NCI-H774 (cell line): ENCODE data around the gene P2RX2.

ENCODE experiments used
- DNase-seq: peaks from one replicate; lab custom pipeline; 2025; lab: John Stamatoyannopoulos, UW

Gene P2RX2

GRCh38 chr12:132620113-132620898 is 1.7 kb downstream of the P2RX2 start:
- no peak for DNase-seq

DNA sequence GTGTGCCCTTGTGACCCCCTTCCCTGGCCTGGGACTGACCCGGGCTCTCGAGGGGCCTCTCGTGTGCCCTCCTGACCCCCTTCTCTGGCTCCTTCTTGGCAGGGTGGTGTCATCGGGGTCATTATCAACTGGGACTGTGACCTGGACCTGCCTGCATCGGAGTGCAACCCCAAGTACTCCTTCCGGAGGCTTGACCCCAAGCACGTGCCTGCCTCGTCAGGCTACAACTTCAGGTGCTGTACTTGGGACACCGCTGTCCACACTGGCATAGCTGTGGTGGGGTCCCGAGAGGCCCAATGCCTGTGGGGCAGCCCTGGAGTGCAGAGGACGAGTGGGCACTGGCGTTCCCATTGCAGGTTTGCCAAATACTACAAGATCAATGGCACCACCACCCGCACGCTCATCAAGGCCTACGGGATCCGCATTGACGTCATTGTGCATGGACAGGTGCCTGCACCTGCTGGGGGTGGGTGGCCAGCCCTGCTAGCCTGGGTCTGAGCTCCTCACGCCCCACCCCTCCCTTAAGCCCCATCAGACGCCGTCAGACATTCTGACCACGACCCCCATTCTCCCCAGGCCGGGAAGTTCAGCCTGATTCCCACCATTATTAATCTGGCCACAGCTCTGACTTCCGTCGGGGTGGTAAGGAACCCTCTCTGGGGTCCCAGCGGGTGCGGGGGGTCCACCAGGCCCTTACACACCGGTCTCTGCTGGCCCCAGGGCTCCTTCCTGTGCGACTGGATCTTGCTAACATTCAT is 2.5 kb downstream of the P2RX2 start:
- DNase-seq: no peak

DNA sequence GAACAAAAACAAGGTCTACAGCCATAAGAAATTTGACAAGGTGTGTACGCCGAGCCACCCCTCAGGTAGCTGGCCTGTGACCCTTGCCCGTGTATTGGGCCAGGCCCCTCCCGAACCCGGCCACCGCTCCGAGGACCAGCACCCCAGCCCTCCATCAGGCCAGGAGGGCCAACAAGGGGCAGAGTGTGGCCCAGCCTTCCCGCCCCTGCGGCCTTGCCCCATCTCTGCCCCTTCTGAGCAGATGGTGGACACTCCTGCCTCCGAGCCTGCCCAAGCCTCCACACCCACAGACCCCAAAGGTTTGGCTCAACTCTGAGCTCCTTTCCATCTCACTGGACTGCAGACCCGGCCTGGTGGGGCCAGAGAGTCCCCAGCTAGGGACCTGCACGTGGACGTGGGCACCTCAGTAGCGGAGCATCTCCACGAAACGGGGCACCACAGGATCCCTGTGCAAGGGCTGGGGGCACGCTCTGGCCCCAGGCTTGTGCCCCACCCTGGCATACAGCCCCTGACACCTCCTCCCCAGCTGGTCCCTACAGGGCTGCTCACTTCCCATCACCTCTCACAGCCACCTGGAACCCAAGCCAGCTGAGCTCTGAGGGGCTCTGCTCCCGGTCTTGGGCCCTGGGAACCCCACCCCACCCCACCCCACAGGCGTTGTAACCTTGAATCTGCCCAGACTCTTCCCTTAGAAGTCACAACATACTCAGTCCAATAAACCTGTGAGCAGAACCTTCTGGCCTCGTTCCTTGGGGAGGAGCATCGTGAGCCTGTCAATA is 3.3 kb downstream of the P2RX2 start:
- DNase-seq: no peak

GRCh38 chr12:132622437-132623071 is 4.0 kb downstream of the P2RX2 start:
- no peak for DNase-seq

GRCh38 chr12:132623072-132623869 is 4.7 kb downstream of the P2RX2 start:
- no peak for DNase-seq

GRCh38 chr12:132624186-132624855 is 5.7 kb downstream of the P2RX2 start:
- DNase-seq: no peak

GRCh38 chr12:132624910-132625630 is 6.5 kb downstream of the P2RX2 start:
- DNase-seq: no peak

GRCh38 chr12:132625731-132626430 is 7.3 kb downstream of the P2RX2 start:
- no peak for DNase-seq

- no peak for DNase-seq
Measured at GRCh38 chr12:132629330-132629729, 10.8 kb downstream of the P2RX2 start.

DNA sequence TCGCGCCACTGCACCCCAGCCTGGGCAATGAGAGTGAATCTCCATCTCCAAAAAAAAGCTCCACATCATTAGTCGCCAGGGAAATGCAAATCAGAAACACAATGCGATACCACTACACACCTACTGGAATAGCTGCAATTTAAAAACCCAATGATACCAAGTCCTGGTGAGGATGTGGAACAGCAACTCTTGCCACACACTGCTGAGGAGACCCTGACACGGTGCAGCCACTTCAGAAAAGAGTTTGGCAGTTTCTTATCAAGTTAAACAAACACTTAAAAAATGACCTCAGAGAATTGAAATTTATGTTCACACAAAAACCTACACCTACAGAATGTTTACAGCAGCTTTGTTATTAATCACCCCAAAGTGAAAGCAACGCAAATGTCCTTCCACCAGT is 12.1 kb downstream of the P2RX2 start:
- no peak for DNase-seq

DNA sequence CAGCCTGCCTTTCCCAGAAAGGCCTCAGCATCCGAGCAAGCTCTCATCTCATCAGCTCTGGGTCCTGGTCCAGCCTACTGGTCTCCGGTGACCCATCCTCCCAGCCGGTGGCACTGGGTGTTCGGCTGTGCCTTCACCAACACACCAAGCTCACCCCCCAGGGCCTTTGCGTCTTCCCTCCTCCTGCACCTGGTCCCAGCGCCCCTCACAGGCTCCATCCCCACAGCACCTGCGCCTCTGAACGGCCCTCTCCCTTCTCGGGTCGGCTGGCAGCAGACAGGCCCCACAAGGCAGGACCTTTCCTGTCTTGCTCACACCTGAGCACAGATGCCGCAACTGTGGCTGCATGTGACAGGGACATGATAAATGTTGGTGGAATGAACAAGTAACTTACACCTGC is 13.1 kb downstream of the P2RX2 start:
- no peak for DNase-seq

GRCh38 chr12:132632521-132633228 is 14.1 kb downstream of the P2RX2 start:
- DNase-seq: no peak

- no peak for DNase-seq
Measured at GRCh38 chr12:132633398-132633797, 14.8 kb downstream of the P2RX2 start.

GRCh38 chr12:132633901-132634300 is 15.3 kb downstream of the P2RX2 start:
- no peak for DNase-seq

DNA sequence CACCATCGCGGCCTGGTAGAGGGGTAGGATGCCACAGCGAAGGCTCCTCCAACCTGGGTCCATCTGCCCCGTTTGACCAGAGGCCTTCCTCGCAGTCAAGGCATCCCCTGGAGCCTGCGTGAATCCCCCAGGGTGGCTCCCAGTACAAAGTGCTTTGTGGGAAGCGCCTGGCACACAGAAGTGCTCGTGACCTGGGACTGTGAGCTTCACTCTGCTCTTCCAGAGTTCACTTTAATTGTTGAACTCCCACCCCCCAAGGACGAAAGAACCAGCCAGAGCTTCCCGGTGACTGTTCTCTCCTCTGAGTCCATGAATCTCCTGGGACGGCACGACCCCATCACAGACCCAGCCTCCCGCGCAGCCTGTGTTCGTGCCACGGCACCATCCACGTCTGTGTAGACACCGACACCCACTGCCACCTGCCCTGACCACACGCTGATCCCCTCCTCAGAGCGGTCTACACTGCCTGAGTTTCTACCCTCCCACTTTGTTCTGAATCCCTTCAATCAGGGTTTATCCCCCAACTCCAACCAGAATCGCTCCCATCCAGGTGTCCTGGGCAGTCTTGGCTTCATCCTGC is 15.9 kb downstream of the P2RX2 start:
- DNase-seq: no peak

GRCh38 chr12:132635076-132635955 is 16.7 kb downstream of the P2RX2 start:
- no peak for DNase-seq

GRCh38 chr12:132637811-132638210 is 19.2 kb downstream of the P2RX2 start:
- DNase-seq: no peak
